GM10847 (cell line): Measurements from ENCODE around the gene TMEM158.

Experiments used
- POLR2A ChIP-seq: IDR thresholded peaks from 2 replicates; pipeline ENCODE4 v1.6.1; 2011; ENCODE audit not compliant: insufficient read length; ENCODE audit errors: extremely low read depth

The TMEM158 gene

GRCh38 chr3:45244356-45244755 lies 18.3 kb upstream of the TMEM158 start:
- TF ChIP-seq POLR2A = no peak

GRCh38 chr3:45241206-45241605 lies 15.1 kb upstream of the TMEM158 start:
- TF ChIP-seq POLR2A = no peak

GRCh38 chr3:45240292-45240691 lies 14.2 kb upstream of the TMEM158 start:
- no peak for TF ChIP-seq POLR2A

- no peak for TF ChIP-seq POLR2A
These were observed 13.2 kb upstream of the TMEM158 start for GRCh38 chr3:45239254-45239653.

- no peak for TF ChIP-seq POLR2A
These were observed 10.9 kb upstream of the TMEM158 start for GRCh38 chr3:45236964-45237363.

- TF ChIP-seq POLR2A = no peak
These were observed 9.3 kb upstream of the TMEM158 start for GRCh38 chr3:45235409-45235808.

- no peak for TF ChIP-seq POLR2A
These were observed 8.2 kb upstream of the TMEM158 start for GRCh38 chr3:45234250-45234649.

- TF ChIP-seq POLR2A = no peak
These were observed 6.4 kb upstream of the TMEM158 start for GRCh38 chr3:45232521-45232920.

- TF ChIP-seq POLR2A = no peak
These were observed 1.9 kb upstream of the TMEM158 start for GRCh38 chr3:45227946-45228345.

- no peak for TF ChIP-seq POLR2A
These were observed 1.2 kb upstream of the TMEM158 start for GRCh38 chr3:45227071-45227820.

- TF ChIP-seq POLR2A = no peak
These were observed 452 bp downstream of the TMEM158 start for GRCh38 chr3:45225465-45226205.

GRCh38 chr3:45224824-45225464 lies 1.1 kb downstream of the TMEM158 start:
- TF ChIP-seq POLR2A = no peak

- no peak for TF ChIP-seq POLR2A
These were observed 2.0 kb downstream of the TMEM158 start for GRCh38 chr3:45223889-45224727.

- no peak for TF ChIP-seq POLR2A
These were observed 6.4 kb downstream of the TMEM158 start for GRCh38 chr3:45219694-45220093.

- no peak for TF ChIP-seq POLR2A
These were observed 7.3 kb downstream of the TMEM158 start for GRCh38 chr3:45218578-45219390.
